Common myeloid progenitor, CD34-positive (primary cell): ENCODE data around the gene ZMYND10.

ENCODE experiments used
- CTCF ChIA-PET: fragments of 350-600 bp; sonication (Branson Sonifier 250); formaldehyde crosslinking; loops from one replicate; lab custom pipeline; 2021; ENCODE audit warnings: antibody characterized with exemption; lab: Charles Lee
- POLR2A ChIA-PET: fragments of 350-600 bp; sonication (Branson Sonifier 250); formaldehyde crosslinking; loops from one replicate; lab custom pipeline; 2021; ENCODE audit warnings: antibody characterized with exemption; lab: Charles Lee
- DNase-seq, 3 donors: peaks; one replicate each; pipeline versions ENCODE4 v3.0.0 to v3.0.0-alpha.2; 2013
- H3K27ac ChIP-seq, 2 experiments: 1 replicate in 1 of 2; 2 replicates in 1 of 2; pipeline ENCODE4 v1.7.0; 2013; ENCODE audit warnings: inconsistent platforms in 2 of 2, low read length in 2 of 2, mild to moderate bottlenecking in 2 of 2, low read depth in 1 of 2, moderate library complexity in 1 of 2; ENCODE audit not compliant: severe bottlenecking in 2 of 2, insufficient read depth in 1 of 2, poor library complexity in 1 of 2
- H3K27me3 ChIP-seq, 5 experiments: replicated peaks in 2 of 5; 1 replicate in 3 of 5; 2 replicates in 2 of 5; pipeline versions ENCODE4 v1.6.1 to v1.7.0; 2013; ENCODE audit warnings: low read length in 4 of 5, mild to moderate bottlenecking in 2 of 5, moderate library complexity in 2 of 5, inconsistent platforms in 1 of 5; ENCODE audit not compliant: insufficient read depth in 5 of 5, control insufficient read depth in 4 of 5
- H3K36me3 ChIP-seq, 4 experiments: 1 replicate in 2 of 4; 2 replicates in 2 of 4; pipeline versions ENCODE4 v1.6.1 to v1.7.0; 2013; ENCODE audit warnings: low read length in 3 of 4, control low read depth in 1 of 4, mild to moderate bottlenecking in 1 of 4; ENCODE audit not compliant: control insufficient read depth in 4 of 4, insufficient read depth in 4 of 4
- H3K4me1 ChIP-seq, 4 experiments: 1 replicate in 3 of 4; 2 replicates in 1 of 4; pipeline versions ENCODE4 v1.6.1 to v1.7.1; 2013; ENCODE audit warnings: low read length in 3 of 4, mild to moderate bottlenecking in 3 of 4, control low read depth in 1 of 4, inconsistent platforms in 1 of 4, moderate library complexity in 1 of 4; ENCODE audit not compliant: control insufficient read depth in 4 of 4, insufficient read depth in 4 of 4; ENCODE audit errors: control extremely low read depth in 1 of 4
- H3K4me3 ChIP-seq, 7 experiments: 1 replicate in 4 of 7; 2 replicates in 3 of 7; pipeline versions ENCODE4 v1.5.1 to v1.7.0; 2013; ENCODE audit warnings: mild to moderate bottlenecking in 7 of 7, low read length in 6 of 7, moderate library complexity in 6 of 7, inconsistent platforms in 2 of 7, low read depth in 2 of 7, control low read depth in 1 of 7; ENCODE audit not compliant: insufficient read depth in 4 of 7, control insufficient read depth in 1 of 7; ENCODE audit errors: extremely low read depth in 1 of 7
- H3K9me3 ChIP-seq, 5 experiments: 1 replicate in 4 of 5; 2 replicates in 1 of 5; pipeline versions ENCODE4 v1.6.1 to v1.7.1; 2013; ENCODE audit warnings: low read length in 4 of 5, mild to moderate bottlenecking in 2 of 5, inconsistent platforms in 1 of 5, low read depth in 1 of 5, moderate library complexity in 1 of 5; ENCODE audit not compliant: control insufficient read depth in 4 of 5, insufficient read depth in 2 of 5; ENCODE audit errors: control extremely low read depth in 1 of 5
- WGBS: methylation state at CpG from one replicate; pipeline ENCODE4 v1.1.5; 2013; ENCODE audit not compliant: insufficient coverage; 5-methylcytosine and 5-hydroxymethylcytosine counted together

The ZMYND10 gene

DNA sequence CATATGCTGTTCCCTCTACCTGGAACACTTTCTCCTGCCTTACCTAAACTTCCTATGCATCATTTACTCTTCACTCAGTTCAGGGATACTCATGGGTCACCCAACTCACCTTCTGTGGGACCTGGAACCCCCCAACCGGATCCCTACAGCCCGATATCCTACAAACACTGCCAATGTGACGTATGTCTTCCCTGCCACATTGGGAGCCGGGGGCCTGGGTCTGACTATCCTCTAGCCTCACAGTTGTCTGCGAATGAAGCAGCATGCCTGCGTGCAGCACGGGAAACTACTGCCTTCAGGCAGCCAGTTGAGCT, 4.6 kb upstream of the ZMYND10 start:
- WGBS: 27% methylated on average over 4 of the region's 7 CpGs
- no peak for DNase-seq
- H3K27me3 ChIP-seq: no peaks in the 10 kb centered on the region
- H3K9me3 ChIP-seq: no peaks in the 10 kb centered on the region
- H3K4me1 ChIP-seq: peaks cover 4 to 55% (median 41%) of the 10 kb centered on the region in 4 experiments
- ChIA-PET CTCF (interaction anchor here (1.1 to 6.2 kb wide), 8 partner anchors 11 to 223 kb away, joined by 3 to 51 read pairs (median 6); partner anchors contain the start of gene RASSF1), POLR2A (interaction anchor here (1.1 to 1.5 kb wide), 3 partner anchors 9 to 15 kb away, joined by 3 to 5 read pairs (median 3); no protein-coding TSS in a partner anchor)
- peak overlapping the region; percentile 29 to 79 for H3K27ac ChIP-seq
- H3K4me3 ChIP-seq: peak overlapping the region in 6 of 7 experiments; percentile 51 to 87 (median 85)
- peaks cover 7 to 49% (median 35%) of the 10 kb centered on the region in 4 experiments for H3K36me3 ChIP-seq

DNA sequence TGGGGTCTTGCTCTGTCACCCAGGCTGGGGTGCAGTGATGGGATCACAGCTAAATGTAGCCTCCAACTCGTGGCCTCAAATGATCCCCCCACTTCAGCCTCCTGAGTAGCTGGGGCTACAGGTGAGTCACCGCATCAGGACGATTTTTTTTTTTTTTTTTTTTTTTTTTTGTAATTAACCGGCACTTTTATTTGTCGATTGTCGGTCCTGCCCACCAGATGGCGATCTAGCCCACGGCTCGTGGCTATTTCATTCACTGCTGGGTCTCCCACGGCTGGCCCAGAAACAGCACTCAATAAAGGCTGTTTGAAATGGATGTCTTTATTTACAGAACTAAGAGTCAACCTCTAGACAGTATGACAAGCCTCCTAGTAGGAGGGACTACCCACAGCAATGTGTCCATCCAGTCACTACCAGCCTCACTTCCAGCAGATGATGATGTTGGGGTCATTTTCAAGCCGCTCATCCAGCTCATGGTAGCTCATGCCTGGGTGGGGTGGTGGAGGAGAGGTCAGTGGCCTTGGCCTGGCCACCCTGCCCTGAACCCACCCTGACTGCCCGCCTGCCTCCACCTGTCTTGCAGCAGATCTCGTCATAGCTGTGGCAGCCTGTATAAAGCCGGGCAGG, 1.8 kb upstream of the ZMYND10 start:
- Histone ChIP-seq H3K9me3 (no peaks in the 10 kb centered on the region), H3K36me3 (peaks cover 7 to 25% (median 15%) of the 10 kb centered on the region in 4 experiments), H3K27me3 (no peaks in the 10 kb centered on the region), H3K4me3 (no peak overlapping the region), H3K4me1 (peaks cover 4 to 61% (median 49%) of the 10 kb centered on the region in 4 experiments), H3K27ac (no peak overlapping the region)
- peak; percentile 83 to 95 (median 92) for DNase-seq
- CTCF ChIA-PET: interaction anchor here (0.8 to 6.2 kb wide), 24 partner anchors 9 to 268 kb away, joined by 3 to 51 read pairs (median 6); partner anchors contain the start of gene RASSF1
- POLR2A ChIA-PET: interaction anchor here (0.7 to 1.3 kb wide), 2 partner anchors 9 to 13 kb away, joined by 3 to 4 read pairs; no protein-coding TSS in a partner anchor
- WGBS: 80% methylated on average over 5 of the region's 14 CpGs

DNA sequence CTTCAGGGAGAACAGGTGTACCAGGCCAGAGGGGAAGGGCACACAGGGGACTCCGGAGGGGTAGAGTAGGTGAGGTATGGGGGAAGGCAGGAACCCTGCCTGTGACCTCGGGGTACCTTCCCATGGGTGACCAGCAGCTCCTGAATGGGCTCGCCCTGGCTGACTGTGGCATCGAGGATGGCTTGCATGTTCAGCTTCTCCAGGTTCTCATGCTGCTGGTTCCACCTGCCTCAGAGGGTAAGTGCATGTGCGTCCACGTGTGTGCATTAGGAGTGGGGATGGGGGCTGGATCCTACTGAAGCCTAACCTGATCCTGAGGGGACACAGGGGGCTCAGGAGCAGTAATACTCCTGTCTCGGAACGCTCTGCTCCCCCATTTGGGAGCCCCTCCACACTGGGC, 524 bp downstream of the ZMYND10 start:
- POLR2A ChIA-PET: no interaction called here
- peak overlapping the region in 5 of 7 experiments; percentile 50 to 80 (median 65) for H3K4me3 ChIP-seq
- H3K9me3 ChIP-seq: no peaks in the 10 kb centered on the region
- CTCF ChIA-PET: interaction anchor here (0.6 to 5.8 kb wide), 7 partner anchors 8 to 197 kb away, joined by 3 to 28 read pairs (median 5); no protein-coding TSS in a partner anchor
- H3K27ac ChIP-seq: no peak overlapping the region
- DNase-seq: no peak
- H3K4me1 ChIP-seq: peaks cover 7 to 58% (median 52%) of the 10 kb centered on the region in 4 experiments
- 95% methylated on average over 7 of the region's 8 CpGs for WGBS
- no peaks in the 10 kb centered on the region for H3K27me3 ChIP-seq
- H3K36me3 ChIP-seq: peaks cover 7 to 20% (median 15%) of the 10 kb centered on the region in 4 experiments

DNA sequence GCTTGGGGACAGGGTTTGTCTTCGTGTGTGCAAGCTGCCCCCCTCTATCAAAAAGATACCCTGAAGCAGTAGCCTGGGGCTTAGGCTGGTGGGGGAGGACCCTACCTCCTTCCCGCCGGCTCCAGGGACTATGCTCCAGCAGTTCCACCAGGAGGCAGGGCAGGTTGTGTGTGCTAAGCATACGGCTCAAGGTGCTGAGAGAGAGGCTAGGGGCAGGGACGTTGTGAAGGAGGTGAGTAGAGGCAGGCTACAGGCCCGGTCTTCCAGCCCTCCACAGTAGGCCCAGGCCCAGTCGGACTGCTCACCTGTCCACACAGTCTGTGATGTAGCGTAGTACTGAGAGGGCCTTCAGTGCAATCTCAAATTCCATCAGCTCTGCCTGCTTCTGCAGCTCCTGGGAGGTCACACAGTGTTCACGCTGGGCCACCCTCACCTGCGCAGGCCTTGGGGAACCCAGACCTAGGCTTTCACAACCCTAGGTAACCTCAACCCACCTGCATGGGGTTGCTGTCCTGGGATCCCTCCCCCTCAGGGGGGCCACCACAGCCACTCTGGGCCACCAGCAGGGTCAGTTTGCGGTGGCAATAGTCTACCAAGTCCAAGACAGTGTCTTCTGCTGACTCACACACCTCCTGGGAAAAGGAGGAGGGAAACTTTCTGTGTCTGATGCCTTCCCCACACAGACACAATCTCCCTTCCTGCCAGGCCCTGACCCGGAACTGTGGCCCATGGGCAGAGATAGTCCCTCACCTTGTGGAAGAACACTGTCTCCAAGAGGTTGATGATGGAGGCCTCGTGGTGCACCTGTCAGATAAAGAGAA, 2.5 kb downstream of the ZMYND10 start:
- Histone ChIP-seq H3K27me3 (no peaks in the 10 kb centered on the region), H3K9me3 (no peaks in the 10 kb centered on the region), H3K4me3 (no peak overlapping the region), H3K4me1 (peaks cover 12 to 67% (median 63%) of the 10 kb centered on the region in 4 experiments), H3K36me3 (peaks cover 2 to 7% (median 5%) of the 10 kb centered on the region in 4 experiments), H3K27ac (no peak overlapping the region)
- DNase-seq: no peak
- CTCF ChIA-PET: interaction anchor here (0.6 to 5.8 kb wide), 4 partner anchors 10 to 47 kb away, joined by 3 to 28 read pairs (median 16); no protein-coding TSS in a partner anchor
- WGBS: 86% methylated on average over 11 of the region's 13 CpGs
- POLR2A ChIA-PET: no interaction called here

DNA sequence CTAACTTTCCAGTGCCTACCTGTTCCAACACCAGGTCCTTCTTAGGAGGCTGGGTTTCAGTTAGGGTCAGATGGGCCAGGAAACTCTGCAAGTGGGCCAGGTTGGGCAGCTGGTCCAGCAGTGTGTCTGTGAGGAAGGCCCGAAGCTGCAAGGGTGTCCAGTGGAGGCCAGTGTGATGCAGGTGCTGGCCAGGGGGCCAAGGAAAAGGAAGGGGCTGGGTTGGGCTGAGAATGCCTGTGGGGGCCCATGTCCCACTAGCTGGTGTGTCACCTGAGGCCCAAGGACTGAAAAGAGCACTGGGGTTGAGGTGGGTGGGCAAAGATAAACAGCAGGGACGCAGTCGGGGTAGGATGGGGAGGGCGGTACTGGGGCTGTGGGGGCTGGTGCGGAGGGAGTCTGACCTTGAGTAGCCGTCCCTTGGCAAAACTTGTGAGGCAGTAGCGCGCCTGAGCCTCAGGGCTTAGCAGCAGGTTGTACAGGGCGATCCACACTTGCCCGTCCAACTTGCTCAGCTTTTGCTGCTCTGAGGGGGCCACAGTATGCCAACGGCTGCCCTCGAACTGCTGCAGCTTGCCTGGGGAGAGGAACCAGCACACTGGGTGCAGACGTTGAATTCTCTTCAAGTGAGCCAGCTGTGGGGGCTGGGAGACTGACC, 3.4 kb downstream of the ZMYND10 start:
- Histone ChIP-seq H3K27me3 (no peaks in the 10 kb centered on the region), H3K9me3 (no peaks in the 10 kb centered on the region), H3K27ac (no peak overlapping the region), H3K36me3 (no peaks in the 10 kb centered on the region), H3K4me1 (peaks cover 12 to 74% (median 67%) of the 10 kb centered on the region in 4 experiments), H3K4me3 (peak overlapping the region in 1 of 7 experiments; percentile 89)
- ChIA-PET CTCF (interaction anchor here (0.8 to 3.3 kb wide), 2 partner anchors 11 to 152 kb away, joined by 3 to 18 read pairs; no protein-coding TSS in a partner anchor), POLR2A (interaction anchor here (1.8 kb wide), 1 partner anchor 13 kb away, joined by 7 read pairs; no protein-coding TSS in a partner anchor)
- DNase-seq: no peak
- 93% methylated on average over 12 of the region's 13 CpGs for WGBS

DNA sequence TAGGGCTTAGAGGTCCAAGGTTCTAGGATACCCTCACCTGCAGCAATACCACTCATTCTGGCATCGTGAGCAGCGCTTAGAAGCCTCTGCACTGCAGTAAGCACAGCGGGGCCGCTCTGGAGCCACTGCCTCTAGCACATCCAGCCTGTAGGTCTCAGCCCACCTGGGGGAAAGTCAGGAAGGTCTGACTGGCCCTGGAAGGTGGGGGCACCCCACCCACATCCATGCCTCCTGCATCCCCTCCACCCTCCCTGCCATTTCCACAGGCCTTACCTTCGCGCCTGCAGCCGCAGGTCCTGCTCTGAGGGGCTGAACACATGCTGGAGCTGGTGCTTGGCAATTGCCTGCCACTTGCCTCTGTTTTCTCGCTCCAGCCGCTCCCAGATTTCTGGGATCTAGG, 4.0 kb downstream of the ZMYND10 start:
- Histone ChIP-seq H3K9me3 (no peaks in the 10 kb centered on the region), H3K27me3 (no peaks in the 10 kb centered on the region), H3K4me1 (peaks cover 12 to 75% (median 72%) of the 10 kb centered on the region in 4 experiments), H3K36me3 (peaks cover 0 to 2% (median under 1%) of the 10 kb centered on the region in 4 experiments), H3K4me3 (peak overlapping the region in 4 of 7 experiments; percentile 62 to 89 (median 80)), H3K27ac (peak overlapping the region in 1 of 2 experiments; percentile 97)
- ChIA-PET CTCF (interaction anchor here (0.7 to 6.0 kb wide), 3 partner anchors 8 to 152 kb away, joined by 3 to 51 read pairs (median 3); partner anchors contain the start of genes CYB561D2 and NPRL2), POLR2A (interaction anchor here (0.7 to 1.8 kb wide), 2 partner anchors 8 to 13 kb away, joined by 3 to 7 read pairs; no protein-coding TSS in a partner anchor)
- DNase-seq: no peak
- 100% methylated on average over 1 of the region's 9 CpGs for WGBS
